NT2/D1 (cell line): Measurements from ENCODE around the gene WDR47.
"Not testable (repeated sequence)": the region's sequence is repeated elsewhere in the genome, so short reads cannot be mapped to it uniquely, and the experiment has no call there.

ENCODE experiments used
- DNase-seq: peaks from one replicate; pipeline ENCODE4 v3.0.0-alpha.2; 2011; ENCODE audit warnings: low read depth, low spot score
- H3K27me3 ChIP-seq: 2 replicates; pipeline ENCODE4 v1.6.0; 2011; ENCODE audit warnings: mild to moderate bottlenecking; ENCODE audit not compliant: insufficient read length, insufficient read depth
- H3K36me3 ChIP-seq: 2 replicates; pipeline ENCODE4 v1.6.1; 2011; ENCODE audit warnings: mild to moderate bottlenecking, low read length, mixed read lengths; ENCODE audit not compliant: insufficient read depth, insufficient read length
- H3K4me1 ChIP-seq: 2 replicates; pipeline ENCODE4 v1.5.1; 2011; ENCODE audit not compliant: insufficient read depth, insufficient read length
- H3K4me3 ChIP-seq: 2 replicates; pipeline ENCODE4 v1.5.1; 2011; ENCODE audit warnings: low read depth; ENCODE audit not compliant: insufficient read length
- H3K9ac ChIP-seq: 2 replicates; pipeline ENCODE4 v1.6.0; 2011; ENCODE audit warnings: low read depth; ENCODE audit not compliant: insufficient read length
- H3K9me3 ChIP-seq: 2 replicates; pipeline ENCODE4 v1.5.1; 2011; ENCODE audit warnings: mild to moderate bottlenecking, low read length; ENCODE audit not compliant: insufficient read depth
- SUZ12 ChIP-seq: IDR thresholded peaks from 2 replicates; pipeline ENCODE4 v1.6.1; 2011; ENCODE audit not compliant: insufficient read length, insufficient read depth; ENCODE audit errors: extremely low read depth
- YY1 ChIP-seq: IDR thresholded peaks from 2 replicates; pipeline ENCODE4 v1.6.1; 2011; ENCODE audit not compliant: insufficient read length, insufficient read depth
- ZNF274 ChIP-seq: IDR thresholded peaks from 2 replicates; pipeline ENCODE4 v1.6.1; 2011; ENCODE audit warnings: mild to moderate bottlenecking, low read depth, low read length

WDR47 gene

DNA sequence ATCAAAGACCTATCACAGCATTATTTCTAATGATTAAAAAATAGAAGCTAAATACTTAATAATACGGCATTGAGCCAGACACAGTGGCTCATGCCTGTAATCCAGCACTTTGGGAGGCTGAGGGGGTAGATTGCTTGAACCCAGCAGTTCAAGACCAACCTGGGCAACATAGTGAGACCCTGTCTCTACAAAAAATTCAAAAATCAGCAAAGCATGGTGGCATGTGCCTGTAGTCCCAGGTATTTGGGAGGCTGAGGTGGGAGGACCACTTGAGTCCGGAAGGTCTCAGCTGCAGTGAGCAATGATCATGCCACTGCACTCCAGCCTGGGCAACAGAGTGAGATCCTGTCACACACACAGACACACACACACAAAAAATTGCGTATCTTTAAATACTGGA, 23.2 kb upstream of the WDR47 start:
- Histone ChIP-seq H3K27me3 (no peaks in the 10 kb centered on the region), H3K4me3 (no peak overlapping the region), H3K9me3 (no peaks in the 10 kb centered on the region), H3K9ac (no peak overlapping the region), H3K4me1 (peaks cover 2% of the 10 kb centered on the region), H3K36me3 (peaks cover 59% of the 10 kb centered on the region)
- TF ChIP-seq ZNF274 (no peak), SUZ12 (no peak)
- DNase-seq, result no peak

DNA sequence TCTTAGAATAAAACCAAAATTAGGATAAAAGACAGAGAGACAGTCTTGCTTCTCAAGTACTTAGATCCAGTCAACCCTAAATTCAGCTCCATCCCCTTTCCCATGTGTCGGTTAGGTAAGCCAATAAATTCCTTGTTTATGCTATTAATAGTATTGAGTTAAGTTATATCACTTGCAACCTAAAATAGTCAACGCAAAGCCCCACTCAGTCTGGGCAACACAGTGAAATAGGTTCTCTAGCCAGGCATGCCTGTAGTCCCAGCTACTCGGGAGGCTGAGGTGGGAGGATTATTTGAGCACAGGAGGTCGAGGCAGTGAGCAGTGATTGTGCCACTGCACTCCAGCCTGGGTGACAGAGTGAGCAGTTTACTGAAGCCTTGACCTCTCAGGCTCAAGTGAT, 19.3 kb upstream of the WDR47 start:
- Histone ChIP-seq H3K9ac (no peak overlapping the region), H3K9me3 (no peaks in the 10 kb centered on the region), H3K36me3 (peaks cover 24% of the 10 kb centered on the region), H3K4me1 (no peaks in the 10 kb centered on the region), H3K27me3 (no peaks in the 10 kb centered on the region), H3K4me3 (no peak overlapping the region)
- TF ChIP-seq ZNF274 (no peak), SUZ12 (no peak)
- DNase-seq, result no peak

GRCh38 chr1:109060707-109061106, 18.8 kb upstream of the WDR47 start:
- Histone ChIP-seq H3K4me1 (no peaks in the 10 kb centered on the region), H3K9me3 (no peaks in the 10 kb centered on the region), H3K27me3 (no peaks in the 10 kb centered on the region), H3K4me3 (no peak overlapping the region), H3K9ac (no peak overlapping the region), H3K36me3 (peaks cover 24% of the 10 kb centered on the region)
- no peak for DNase-seq
- TF ChIP-seq YY1 (no peak), SUZ12 (no peak), ZNF274 (no peak)

DNA sequence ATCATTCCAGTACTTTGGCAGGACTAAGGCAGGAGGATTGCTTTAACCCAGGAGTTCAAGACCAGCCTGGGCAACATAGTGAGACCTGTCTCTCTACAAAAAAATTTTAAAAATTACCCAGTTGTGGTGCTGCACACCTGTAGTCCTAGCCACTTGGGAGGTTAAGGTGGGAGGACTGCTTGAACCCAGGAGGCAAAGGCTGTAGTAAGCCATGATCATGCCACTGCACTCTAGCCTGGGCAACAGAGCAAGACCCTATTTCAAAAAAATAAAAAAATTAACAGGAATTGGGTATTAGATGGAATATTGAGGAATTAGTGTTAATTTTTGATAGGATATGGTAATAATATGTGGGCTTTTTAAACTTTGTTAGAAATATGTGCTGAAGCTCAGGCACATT, 17.1 kb upstream of the WDR47 start:
- Histone ChIP-seq H3K27me3 (no peaks in the 10 kb centered on the region), H3K9ac (no peak overlapping the region), H3K9me3 (no peaks in the 10 kb centered on the region), H3K36me3 (peaks cover 9% of the 10 kb centered on the region), H3K4me1 (no peaks in the 10 kb centered on the region), H3K4me3 (no peak overlapping the region)
- DNase-seq, result no peak
- no peak for TF ChIP-seq ZNF274
- no peak for TF ChIP-seq SUZ12
- no peak for TF ChIP-seq YY1

- no peaks in the 10 kb centered on the region for H3K27me3 ChIP-seq
- no peak for DNase-seq
- peaks cover 11% of the 10 kb centered on the region for H3K9me3 ChIP-seq
- TF ChIP-seq ZNF274, result no peak
- TF ChIP-seq SUZ12, result no peak
- no peak for TF ChIP-seq YY1
- H3K4me1 ChIP-seq, result no peaks in the 10 kb centered on the region
- H3K9ac ChIP-seq, result no peak overlapping the region
- H3K36me3 ChIP-seq, result no peaks in the 10 kb centered on the region
- no peak overlapping the region for H3K4me3 ChIP-seq
Measured at GRCh38 chr1:109056064-109056463, 14.2 kb upstream of the WDR47 start.

GRCh38 chr1:109052145-109052544, 10.2 kb upstream of the WDR47 start:
- not testable (repeated sequence) for H3K9ac ChIP-seq, H3K4me1 ChIP-seq, H3K27me3 ChIP-seq, H3K4me3 ChIP-seq, DNase-seq, H3K36me3 ChIP-seq
- H3K9me3 ChIP-seq, result peaks cover 11% of the 10 kb centered on the region

- TF ChIP-seq ZNF274 (no peak), SUZ12 (no peak), YY1 (no peak)
- no peak overlapping the region for H3K4me3 ChIP-seq
- no peaks in the 10 kb centered on the region for H3K27me3 ChIP-seq
- DNase-seq, result no peak
- H3K4me1 ChIP-seq, result no peaks in the 10 kb centered on the region
- no peaks in the 10 kb centered on the region for H3K36me3 ChIP-seq
- no peak overlapping the region for H3K9ac ChIP-seq
- H3K9me3 ChIP-seq, result peaks cover 11% of the 10 kb centered on the region
Measured at GRCh38 chr1:109050228-109050995, 8.5 kb upstream of the WDR47 start.
